Left colon (tissue), 2 donors: ENCODE results near the gene HTR2A. TPM values are rescaled to one million over a fixed set of nuclear protein-coding genes. Genes with fewer than 3 reads are reported as not detected.

ENCODE experiments used
- total RNA-seq, 2 donors: library from RNA; stranded (reverse); fragmentation: NEBNext Ultra II Directional; extraction: Animal tissue kit (Norgen Biotek cat#: 25700); gene quantifications; one replicate each; pipeline ENCODE4 v1.2.1, GENCODE V29; 2021
- donor health status: DM: no; HTN: no; CAD: no.
- donor health status: DM: yes; HTN: yes; CAD: no.

HTR2A gene
- total RNA-seq, 2 donors from 2014 or later, result 1.0 TPM; not detected in 1

Other genes starting within 250 kb of the HTR2A start
- gene ESD, start 99.9 kb downstream of the HTR2A start, total RNA-seq, result 10 to 100 TPM; 85.4 to 93.0 TPM